Measurements from ENCODE around the gene MGRN1. TPM values are rescaled to one million over a fixed set of nuclear protein-coding genes. Genes with fewer than 3 reads are reported as not detected.

The MGRN1 gene
- polyA plus RNA-seq, 1 donor from 2014 or later = 35.9 TPM

GRCh38 chr16:4616047-4616811, 8.4 kb upstream of the MGRN1 start:
- no peaks in the 10 kb centered on the region for H3K9me3 ChIP-seq (ENCODE audit: low read length)
- H3K9ac ChIP-seq (ENCODE audit: low read length) = peak overlapping the region; percentile 98
- TF ChIP-seq, protein P1, sequence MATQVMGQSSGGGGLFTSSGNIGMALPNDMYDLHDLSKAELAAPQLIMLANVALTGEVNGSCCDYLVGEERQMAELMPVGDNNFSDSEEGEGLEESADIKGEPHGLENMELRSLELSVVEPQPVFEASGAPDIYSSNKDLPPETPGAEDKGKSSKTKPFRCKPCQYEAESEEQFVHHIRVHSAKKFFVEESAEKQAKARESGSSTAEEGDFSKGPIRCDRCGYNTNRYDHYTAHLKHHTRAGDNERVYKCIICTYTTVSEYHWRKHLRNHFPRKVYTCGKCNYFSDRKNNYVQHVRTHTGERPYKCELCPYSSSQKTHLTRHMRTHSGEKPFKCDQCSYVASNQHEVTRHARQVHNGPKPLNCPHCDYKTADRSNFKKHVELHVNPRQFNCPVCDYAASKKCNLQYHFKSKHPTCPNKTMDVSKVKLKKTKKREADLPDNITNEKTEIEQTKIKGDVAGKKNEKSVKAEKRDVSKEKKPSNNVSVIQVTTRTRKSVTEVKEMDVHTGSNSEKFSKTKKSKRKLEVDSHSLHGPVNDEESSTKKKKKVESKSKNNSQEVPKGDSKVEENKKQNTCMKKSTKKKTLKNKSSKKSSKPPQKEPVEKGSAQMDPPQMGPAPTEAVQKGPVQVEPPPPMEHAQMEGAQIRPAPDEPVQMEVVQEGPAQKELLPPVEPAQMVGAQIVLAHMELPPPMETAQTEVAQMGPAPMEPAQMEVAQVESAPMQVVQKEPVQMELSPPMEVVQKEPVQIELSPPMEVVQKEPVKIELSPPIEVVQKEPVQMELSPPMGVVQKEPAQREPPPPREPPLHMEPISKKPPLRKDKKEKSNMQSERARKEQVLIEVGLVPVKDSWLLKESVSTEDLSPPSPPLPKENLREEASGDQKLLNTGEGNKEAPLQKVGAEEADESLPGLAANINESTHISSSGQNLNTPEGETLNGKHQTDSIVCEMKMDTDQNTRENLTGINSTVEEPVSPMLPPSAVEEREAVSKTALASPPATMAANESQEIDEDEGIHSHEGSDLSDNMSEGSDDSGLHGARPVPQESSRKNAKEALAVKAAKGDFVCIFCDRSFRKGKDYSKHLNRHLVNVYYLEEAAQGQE (IDR thresholded peaks at IDR 0.05; ENCODE audit: borderline replicate concordance) = peak; percentile 42
- TF ChIP-seq EZH2 (IDR thresholded peaks at IDR 0.05; ENCODE audit: borderline replicate concordance, insufficient read depth, low read length, poor library complexity, severe bottlenecking) (no peak), EP300 (conservative IDR thresholded peaks at IDR 0.05; ENCODE audit: poor library complexity, severe bottlenecking) (peak; percentile 87), SMC3 (conservative IDR thresholded peaks at IDR 0.05; ENCODE audit: poor library complexity) (peak; percentile 48), POLR2AphosphoS5 (IDR thresholded peaks at IDR 0.05) (peak; percentile 90), CTCF (IDR thresholded peaks at IDR 0.05; ENCODE audit: poor library complexity, severe bottlenecking) (peak; percentile 63), RAD21 (conservative IDR thresholded peaks at IDR 0.05) (peak; percentile 46), TAF1 (IDR thresholded peaks at IDR 0.05; ENCODE audit: low read depth) (peak; percentile 55), MXI1 (conservative IDR thresholded peaks at IDR 0.05; ENCODE audit: poor library complexity, severe bottlenecking) (peak; percentile 78)

DNA sequence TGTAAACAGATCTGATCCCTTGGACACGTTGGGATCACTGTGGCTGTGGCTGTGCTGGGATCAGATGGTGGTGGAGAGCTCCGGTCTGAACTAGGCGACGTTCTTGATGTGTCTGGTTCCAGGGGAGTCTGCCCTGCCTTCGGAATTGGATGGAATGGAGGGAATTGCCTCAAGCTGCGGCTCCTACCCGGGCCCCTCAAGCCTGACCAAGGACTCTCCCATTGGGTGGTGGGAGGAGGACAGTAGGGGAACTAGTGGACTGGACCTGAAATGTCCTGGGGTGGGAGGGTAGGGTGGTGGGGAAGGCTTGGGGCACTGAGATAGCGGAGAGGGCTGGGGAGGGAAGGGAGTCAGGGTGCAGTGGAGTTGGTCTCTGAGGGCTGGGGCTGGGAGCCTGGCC, 6.7 kb upstream of the MGRN1 start:
- H3F3A ChIP-seq (ENCODE audit: insufficient read depth, low read length, poor library complexity, severe bottlenecking) = no peaks in the 10 kb centered on the region
- peak overlapping the region; percentile 100 for H3K27ac ChIP-seq (ENCODE audit: low read length)
- no peak overlapping the region for H3K4me3 ChIP-seq (ENCODE audit: low read length)
- H3K9ac ChIP-seq (ENCODE audit: low read length) = peak overlapping the region; percentile 98
- H3K4me2 ChIP-seq (ENCODE audit: low read length) = no peak overlapping the region
- H2AFZ ChIP-seq (ENCODE audit: low read depth, low read length) = no peak overlapping the region
- no peaks in the 10 kb centered on the region for H3K9me3 ChIP-seq (ENCODE audit: low read length)
- H4K20me1 ChIP-seq (ENCODE audit: insufficient read depth) = peaks cover 6% of the 10 kb centered on the region
- no peaks in the 10 kb centered on the region for H3K9me2 ChIP-seq (ENCODE audit: insufficient read depth, low read length)
- H3K36me3 ChIP-seq (ENCODE audit: insufficient read depth, low read length) = no peaks in the 10 kb centered on the region
- peaks cover 6% of the 10 kb centered on the region for H3K79me2 ChIP-seq (replicated peaks; ENCODE audit: insufficient read depth, low read length)
- TF ChIP-seq TAF1 (IDR thresholded peaks at IDR 0.05; ENCODE audit: low read depth) (no peak), EP300 (conservative IDR thresholded peaks at IDR 0.05; ENCODE audit: poor library complexity, severe bottlenecking) (no peak), SMC3 (conservative IDR thresholded peaks at IDR 0.05; ENCODE audit: poor library complexity) (no peak), POLR2AphosphoS5 (IDR thresholded peaks at IDR 0.05) (no peak), EZH2 (IDR thresholded peaks at IDR 0.05; ENCODE audit: borderline replicate concordance, insufficient read depth, low read length, poor library complexity, severe bottlenecking) (no peak), RAD21 (conservative IDR thresholded peaks at IDR 0.05) (no peak), CTCF (IDR thresholded peaks at IDR 0.05; ENCODE audit: poor library complexity, severe bottlenecking) (no peak), MXI1 (conservative IDR thresholded peaks at IDR 0.05; ENCODE audit: poor library complexity, severe bottlenecking) (no peak)
- TF ChIP-seq, protein P1 (IDR thresholded peaks at IDR 0.05; ENCODE audit: borderline replicate concordance) = no peak
- no peaks in the 10 kb centered on the region for H3K27me3 ChIP-seq (ENCODE audit: insufficient read depth, low read depth, low read length)

More at GRCh38 chr16:4616047-4616811, 8.4 kb upstream of the MGRN1 start:
- Histone ChIP-seq H3K79me2 (replicated peaks; ENCODE audit: insufficient read depth, low read length) (peaks cover 13% of the 10 kb centered on the region), H3K4me2 (ENCODE audit: low read length) (peak overlapping the region; percentile 70), H2AFZ (ENCODE audit: low read depth, low read length) (peak overlapping the region; percentile 63), H3F3A (ENCODE audit: insufficient read depth, low read length, poor library complexity, severe bottlenecking) (no peaks in the 10 kb centered on the region), H3K36me3 (ENCODE audit: insufficient read depth, low read length) (no peaks in the 10 kb centered on the region), H4K20me1 (ENCODE audit: insufficient read depth) (peaks cover 6% of the 10 kb centered on the region), H3K27me3 (ENCODE audit: insufficient read depth, low read depth, low read length) (no peaks in the 10 kb centered on the region), H3K27ac (ENCODE audit: low read length) (peak overlapping the region; percentile 100), H3K9me2 (ENCODE audit: insufficient read depth, low read length) (no peaks in the 10 kb centered on the region), H3K4me3 (ENCODE audit: low read length) (peak overlapping the region; percentile 90)

Measured in neural cell (in vitro differentiated cells).